Lower lobe of right lung (tissue), 2 donors: ENCODE data around the gene MAP3K5. TPM values are rescaled to one million over a fixed set of nuclear protein-coding genes. Genes with fewer than 3 reads are reported as not detected.

Experiments
- ATAC-seq, 2 donors: fragments of 200-7000 bp; cut with Tn5 transposase; one replicate each; pipeline ENCODE4 v1.9.1; 2020 to 2022; ENCODE audit warnings: mild to moderate bottlenecking in 2 of 2, moderate library complexity in 2 of 2
- DNase-seq: peaks from one replicate; pipeline ENCODE4 v3.0.0-alpha.2; 2020
- H3K27ac ChIP-seq: fragments of 200-600 bp; one replicate; pipeline ENCODE4 v1.8.0; 2022
- H3K27me3 ChIP-seq: fragments of 200-600 bp; one replicate; pipeline ENCODE4 v1.8.0; 2022; ENCODE audit warnings: low read depth
- H3K36me3 ChIP-seq: fragments of 200-600 bp; one replicate; pipeline ENCODE4 v1.8.0; 2022; ENCODE audit warnings: mild to moderate bottlenecking
- H3K4me1 ChIP-seq: fragments of 200-600 bp; one replicate; pipeline ENCODE4 v1.8.0; 2022
- H3K4me3 ChIP-seq: fragments of 200-600 bp; one replicate; pipeline ENCODE4 v1.8.0; 2022; ENCODE audit warnings: mild to moderate bottlenecking
- H3K9me3 ChIP-seq: fragments of 200-600 bp; one replicate; pipeline ENCODE4 v1.8.0; 2022
- intact Hi-C: fragments of 100-400 bp; cut with DNase I; formaldehyde crosslinking; loops from one replicate; pipeline ENCODE4 v1.11.0; 2022
- total RNA-seq: library from RNA; stranded (reverse); fragmentation: NEBNext Ultra II Directional; extraction: Animal tissue kit (Norgen Biotek cat#: 25700); gene quantifications from one replicate; pipeline ENCODE4 v1.2.1, GENCODE V29; 2021
- TF ChIP-seq, protein P1 (sequence below): fragments of 200-600 bp; IDR thresholded peaks from one replicate; pipeline ENCODE4 v1.8.0; 2022; ENCODE audit warnings: antibody characterized with exemption, mild to moderate bottlenecking
- donor health status: DM: no; HTN: yes; CAD: no; lungs with severe emphysema.

The MAP3K5 gene
- total RNA-seq, 1 donor from 2014 or later = 32.0 TPM

DNA sequence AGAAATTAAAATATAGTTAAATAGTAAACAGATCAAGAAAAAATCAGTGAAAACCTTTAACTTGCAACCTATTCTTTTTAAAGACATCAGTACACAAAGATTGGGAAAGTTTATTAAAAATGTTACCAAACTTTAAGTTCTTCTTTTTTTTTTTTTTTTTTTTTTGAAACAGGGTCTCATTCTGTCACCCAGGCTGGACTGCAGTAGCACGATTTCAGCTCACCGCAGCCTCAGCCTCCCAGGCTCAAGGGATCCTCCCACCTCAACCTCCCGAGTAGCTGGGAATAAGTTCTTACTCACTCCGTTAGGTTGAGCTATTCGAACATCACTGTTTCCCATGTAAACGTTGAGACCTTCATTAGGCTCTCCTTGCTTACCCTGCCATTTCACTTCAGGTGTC lies 5.6 kb downstream of the MAP3K5 start:
- intact Hi-C loops = no loop called here
- H3K27me3 ChIP-seq = no peaks in the 10 kb centered on the region
- TF ChIP-seq, protein P1, sequence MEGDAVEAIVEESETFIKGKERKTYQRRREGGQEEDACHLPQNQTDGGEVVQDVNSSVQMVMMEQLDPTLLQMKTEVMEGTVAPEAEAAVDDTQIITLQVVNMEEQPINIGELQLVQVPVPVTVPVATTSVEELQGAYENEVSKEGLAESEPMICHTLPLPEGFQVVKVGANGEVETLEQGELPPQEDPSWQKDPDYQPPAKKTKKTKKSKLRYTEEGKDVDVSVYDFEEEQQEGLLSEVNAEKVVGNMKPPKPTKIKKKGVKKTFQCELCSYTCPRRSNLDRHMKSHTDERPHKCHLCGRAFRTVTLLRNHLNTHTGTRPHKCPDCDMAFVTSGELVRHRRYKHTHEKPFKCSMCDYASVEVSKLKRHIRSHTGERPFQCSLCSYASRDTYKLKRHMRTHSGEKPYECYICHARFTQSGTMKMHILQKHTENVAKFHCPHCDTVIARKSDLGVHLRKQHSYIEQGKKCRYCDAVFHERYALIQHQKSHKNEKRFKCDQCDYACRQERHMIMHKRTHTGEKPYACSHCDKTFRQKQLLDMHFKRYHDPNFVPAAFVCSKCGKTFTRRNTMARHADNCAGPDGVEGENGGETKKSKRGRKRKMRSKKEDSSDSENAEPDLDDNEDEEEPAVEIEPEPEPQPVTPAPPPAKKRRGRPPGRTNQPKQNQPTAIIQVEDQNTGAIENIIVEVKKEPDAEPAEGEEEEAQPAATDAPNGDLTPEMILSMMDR = no peak
- H3K4me3 ChIP-seq = no peak overlapping the region
- no peaks in the 10 kb centered on the region for H3K9me3 ChIP-seq
- peak; percentile 48 for DNase-seq
- no peak for ATAC-seq
- H3K36me3 ChIP-seq = no peaks in the 10 kb centered on the region
- H3K27ac ChIP-seq = peak overlapping the region; percentile 63
- peaks cover 81% of the 10 kb centered on the region for H3K4me1 ChIP-seq

DNA sequence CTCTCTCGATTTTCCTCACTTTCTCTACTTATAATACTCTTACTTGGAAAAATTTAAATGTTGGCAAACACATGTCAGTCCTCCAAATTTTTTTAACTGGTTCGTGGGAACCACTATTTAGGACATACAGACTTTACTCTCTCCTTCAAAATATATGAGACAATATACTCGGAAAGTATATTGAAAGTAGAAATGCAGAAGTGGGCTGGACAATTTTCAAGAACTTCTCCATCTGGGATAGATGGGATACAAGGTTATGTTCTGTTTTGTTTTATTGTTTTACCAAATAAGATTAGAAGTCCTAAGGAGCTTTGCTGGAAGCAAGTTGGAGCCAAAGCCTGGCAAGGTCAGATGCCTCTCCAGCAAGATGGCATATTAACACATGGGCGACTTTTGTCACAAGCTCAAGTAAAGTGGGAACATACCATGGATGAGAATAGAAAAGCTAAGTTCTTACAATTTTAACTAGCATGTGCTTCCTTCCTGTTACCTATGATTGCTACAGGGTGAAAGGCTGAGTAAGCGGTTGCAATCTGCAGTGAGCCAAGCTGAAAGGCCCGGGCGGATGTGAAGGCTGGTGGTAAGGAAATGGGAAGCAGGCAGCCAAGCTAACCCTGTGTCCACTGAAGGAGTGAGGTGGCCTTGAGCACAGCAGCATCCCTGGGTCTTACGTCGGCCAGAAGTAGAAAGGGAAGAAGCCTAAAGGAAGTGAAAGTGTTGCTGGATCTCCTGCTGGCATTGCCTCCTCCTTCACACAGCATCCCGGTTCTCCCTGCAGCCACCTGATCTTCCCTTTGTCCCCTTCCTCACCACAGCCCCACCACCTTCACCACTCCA lies 7.1 kb downstream of the MAP3K5 start:
- ATAC-seq = peak; percentile 57 to 79
- Histone ChIP-seq H3K36me3 (no peaks in the 10 kb centered on the region), H3K4me3 (peak overlapping the region; percentile 41), H3K9me3 (no peaks in the 10 kb centered on the region), H3K4me1 (peaks cover 94% of the 10 kb centered on the region), H3K27me3 (no peaks in the 10 kb centered on the region), H3K27ac (peak overlapping the region; percentile 70)
- DNase-seq = peak; percentile 85
- intact Hi-C loops = no loop called here
- TF ChIP-seq, protein P1 = no peak

DNA sequence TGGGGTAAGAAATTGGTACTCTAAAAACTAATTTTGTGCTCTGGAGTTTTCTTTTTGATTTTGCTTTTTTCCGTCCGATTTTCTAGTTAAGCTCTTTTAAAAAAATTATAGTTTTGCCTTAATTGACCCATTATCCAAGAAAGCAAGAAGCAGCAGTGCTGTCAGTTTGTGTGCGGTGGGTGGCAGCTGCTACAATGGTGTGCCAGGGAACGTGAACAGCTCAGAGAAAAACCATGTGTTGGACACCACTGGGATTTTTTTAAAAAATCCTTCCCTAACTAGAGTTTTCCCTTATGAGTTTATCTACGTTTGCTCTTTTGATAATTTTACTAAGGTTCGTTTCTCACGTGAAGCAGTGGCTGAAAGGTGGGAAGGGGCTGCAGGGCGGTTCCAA lies 8.0 kb downstream of the MAP3K5 start:
- H3K4me1 ChIP-seq = peaks cover 94% of the 10 kb centered on the region
- H3K27me3 ChIP-seq = no peaks in the 10 kb centered on the region
- ATAC-seq = no peak
- no peak for DNase-seq
- H3K27ac ChIP-seq = peak overlapping the region; percentile 70
- H3K4me3 ChIP-seq = peak overlapping the region; percentile 41
- TF ChIP-seq, protein P1 = no peak
- no peaks in the 10 kb centered on the region for H3K9me3 ChIP-seq
- no peaks in the 10 kb centered on the region for H3K36me3 ChIP-seq
- intact Hi-C loops = no loop called here

DNA sequence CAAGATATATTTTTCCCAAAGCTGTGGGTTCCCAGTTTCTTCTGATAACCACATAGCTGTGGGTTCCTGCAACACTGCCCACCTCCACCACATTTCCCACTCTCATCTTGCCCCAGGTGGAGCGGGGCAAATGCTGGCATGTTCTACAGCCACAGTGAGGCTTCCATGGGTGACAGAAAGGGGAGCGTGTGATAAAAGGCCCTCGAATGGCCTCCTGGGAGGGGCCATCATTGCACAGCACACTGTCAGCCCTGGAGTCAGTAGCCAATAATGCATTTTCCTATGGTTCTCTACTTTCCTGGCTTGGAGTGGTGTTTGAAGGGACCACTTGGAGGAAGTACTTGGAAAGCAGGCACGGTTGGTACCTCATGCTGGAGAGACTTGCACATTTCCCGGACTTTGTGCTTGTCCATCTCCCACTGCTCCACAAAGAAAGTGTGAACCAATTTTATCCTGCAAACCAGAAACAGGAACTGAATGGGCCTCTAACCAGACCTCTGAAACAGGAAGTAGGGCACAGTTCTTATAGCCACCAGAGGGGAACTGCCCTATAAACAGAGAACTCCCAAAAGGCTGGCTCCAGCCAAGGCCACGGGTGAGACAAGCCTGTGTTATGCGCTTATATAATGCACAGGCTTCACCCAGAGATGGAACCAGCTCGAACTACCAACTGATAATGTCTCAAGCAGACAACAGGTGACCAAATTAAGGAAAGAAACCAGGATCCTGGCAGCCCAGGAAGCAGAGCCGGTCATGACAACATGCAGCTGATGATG lies 8.6 kb downstream of the MAP3K5 start:
- DNase-seq = peak; percentile 69
- Histone ChIP-seq H3K36me3 (no peaks in the 10 kb centered on the region), H3K4me3 (peak overlapping the region; percentile 41), H3K27me3 (no peaks in the 10 kb centered on the region), H3K4me1 (peaks cover 89% of the 10 kb centered on the region), H3K27ac (peak overlapping the region; percentile 70), H3K9me3 (no peaks in the 10 kb centered on the region)
- TF ChIP-seq, protein P1 = no peak
- intact Hi-C loops = no loop called here
- peak; percentile 79 to 89 for ATAC-seq

DNA sequence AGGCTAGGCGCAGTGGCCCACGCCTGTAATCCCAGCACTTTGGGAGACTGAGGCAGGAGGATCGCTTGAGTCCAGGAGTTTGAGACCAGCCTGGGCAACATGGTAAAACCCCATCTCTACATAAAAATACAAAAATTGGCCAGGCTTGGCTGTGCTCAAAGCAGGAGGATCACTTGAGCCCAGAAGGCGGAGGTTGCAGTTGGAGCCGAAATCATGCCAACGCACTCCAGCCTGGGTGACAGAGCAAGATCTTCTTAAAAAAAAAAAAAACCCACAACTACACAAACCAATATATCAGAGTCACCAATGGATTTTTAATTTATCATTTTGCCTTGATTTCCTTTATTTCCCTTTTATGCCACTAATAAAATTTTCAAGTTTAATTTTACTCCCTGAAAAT lies 9.3 kb downstream of the MAP3K5 start:
- TF ChIP-seq, protein P1 = no peak
- DNase-seq = no peak
- no peak for ATAC-seq
- peaks cover 83% of the 10 kb centered on the region for H3K4me1 ChIP-seq
- H3K4me3 ChIP-seq = no peak overlapping the region
- H3K9me3 ChIP-seq = no peaks in the 10 kb centered on the region
- no peaks in the 10 kb centered on the region for H3K27me3 ChIP-seq
- no peaks in the 10 kb centered on the region for H3K36me3 ChIP-seq
- H3K27ac ChIP-seq = peak overlapping the region; percentile 70
- intact Hi-C loops = no loop called here
